Parathyroid adenoma (tissue), 2 donors: ENCODE data around the gene LRRC7.

Source experiments
- H2AFZ ChIP-seq: fragments of 300-600 bp; sonication (generic); one replicate; pipeline ENCODE4 v1.7.0; 2017; ENCODE audit warnings: antibody characterized with exemption, mild to moderate bottlenecking
- H3K27ac ChIP-seq: fragments of 300-600 bp; sonication (generic); one replicate; pipeline ENCODE4 v1.7.0; 2017
- H3K27me3 ChIP-seq: fragments of 300-600 bp; sonication (generic); one replicate; pipeline ENCODE4 v1.7.0; 2017; ENCODE audit warnings: low read length; ENCODE audit not compliant: control insufficient read depth, insufficient read depth
- H3K36me3 ChIP-seq: fragments of 300-600 bp; sonication (generic); one replicate; pipeline ENCODE4 v1.7.0; 2017; ENCODE audit warnings: low read length; ENCODE audit not compliant: control insufficient read depth, insufficient read depth
- H3K4me1 ChIP-seq: fragments of 300-600 bp; sonication (generic); one replicate; pipeline ENCODE4 v1.7.0; 2017; ENCODE audit warnings: control low read depth
- H3K4me2 ChIP-seq: fragments of 300-600 bp; sonication (generic); one replicate; pipeline ENCODE4 v1.7.0; 2017; ENCODE audit warnings: low read length
- H3K4me3 ChIP-seq: fragments of 300-600 bp; sonication (generic); one replicate; pipeline ENCODE4 v1.7.0; 2017; ENCODE audit warnings: low read depth, low read length
- H3K79me2 ChIP-seq: fragments of 300-600 bp; sonication (generic); one replicate; pipeline ENCODE4 v1.7.0; 2017; ENCODE audit warnings: control low read depth
- H3K9ac ChIP-seq: fragments of 300-600 bp; sonication (generic); one replicate; pipeline ENCODE4 v1.7.0; 2017; ENCODE audit warnings: mild to moderate bottlenecking
- H3K9me3 ChIP-seq: fragments of 300-600 bp; sonication (generic); one replicate; pipeline ENCODE4 v1.7.0; 2017; ENCODE audit warnings: low read length; ENCODE audit not compliant: control insufficient read depth
- CTCF ChIP-seq: fragments of 300-600 bp; sonication (generic); IDR thresholded peaks from one replicate; pipeline ENCODE4 v1.7.0; 2017; ENCODE audit warnings: antibody characterized with exemption, mild to moderate bottlenecking
- donor health status: primary hyperparathyroidism.

The LRRC7 gene

GRCh38 chr1:69524015-69524414 lies 43.7 kb upstream of the LRRC7 start:
- Histone ChIP-seq H3K4me1 (no peaks in the 10 kb centered on the region), H3K4me3 (no peak overlapping the region), H3K9me3 (no peaks in the 10 kb centered on the region), H3K27ac (no peak overlapping the region), H3K4me2 (no peak overlapping the region), H3K79me2 (no peaks in the 10 kb centered on the region), H3K36me3 (no peaks in the 10 kb centered on the region), H3K27me3 (no peaks in the 10 kb centered on the region), H3K9ac (no peak overlapping the region), H2AFZ (no peak overlapping the region)
- TF ChIP-seq CTCF: no peak

GRCh38 chr1:69527273-69527672 lies 40.4 kb upstream of the LRRC7 start:
- H3K27me3 ChIP-seq: no peaks in the 10 kb centered on the region
- H3K36me3 ChIP-seq: no peaks in the 10 kb centered on the region
- no peaks in the 10 kb centered on the region for H3K79me2 ChIP-seq
- no peak overlapping the region for H2AFZ ChIP-seq
- H3K9ac ChIP-seq: no peak overlapping the region
- H3K4me3 ChIP-seq: no peak overlapping the region
- H3K9me3 ChIP-seq: no peaks in the 10 kb centered on the region
- H3K27ac ChIP-seq: no peak overlapping the region
- no peak overlapping the region for H3K4me2 ChIP-seq
- no peak for TF ChIP-seq CTCF
- no peaks in the 10 kb centered on the region for H3K4me1 ChIP-seq

- Histone ChIP-seq H2AFZ (no peak overlapping the region), H3K4me1 (no peaks in the 10 kb centered on the region), H3K36me3 (no peaks in the 10 kb centered on the region), H3K9me3 (no peaks in the 10 kb centered on the region), H3K4me3 (no peak overlapping the region), H3K4me2 (no peak overlapping the region), H3K9ac (no peak overlapping the region), H3K27me3 (no peaks in the 10 kb centered on the region), H3K79me2 (no peaks in the 10 kb centered on the region), H3K27ac (no peak overlapping the region)
- TF ChIP-seq CTCF: no peak
Measured at GRCh38 chr1:69528376-69528775, 39.3 kb upstream of the LRRC7 start.

GRCh38 chr1:69533343-69533742 lies 34.4 kb upstream of the LRRC7 start:
- H3K4me1 ChIP-seq: no peaks in the 10 kb centered on the region

More at GRCh38 chr1:69533343-69533742, 34.4 kb upstream of the LRRC7 start:
- no peaks in the 10 kb centered on the region for H3K27me3 ChIP-seq
- no peak overlapping the region for H3K27ac ChIP-seq
- no peak for TF ChIP-seq CTCF
- no peaks in the 10 kb centered on the region for H3K9me3 ChIP-seq
- no peak overlapping the region for H3K9ac ChIP-seq
- no peaks in the 10 kb centered on the region for H3K79me2 ChIP-seq
- no peaks in the 10 kb centered on the region for H3K36me3 ChIP-seq
- no peak overlapping the region for H2AFZ ChIP-seq
- no peak overlapping the region for H3K4me3 ChIP-seq
- no peak overlapping the region for H3K4me2 ChIP-seq
